Transverse colon (tissue), 4 donors: ENCODE results near the gene NES. TPM values are rescaled to one million over a fixed set of nuclear protein-coding genes. Genes with fewer than 3 reads are reported as not detected.

Source experiments
- DNase-seq: peaks from one replicate; pipeline ENCODE4 v3.0.0-alpha.2; 2019
- H3K27ac ChIP-seq, 4 donors: fragments of 200-600 bp; sonication (generic); 2 replicates each; pipeline ENCODE4 v1.5.1; 2016 to 2018; ENCODE audit warnings: inconsistent platforms in 4 of 4
- H3K27me3 ChIP-seq: fragments of 200-600 bp; sonication (generic); 2 replicates; pipeline ENCODE4 v1.5.1; 2017; ENCODE audit warnings: inconsistent platforms
- H3K36me3 ChIP-seq, 4 donors: fragments of 200-600 bp; sonication (generic); 2 replicates each; pipeline ENCODE4 v1.5.1; 2017 to 2019; ENCODE audit warnings: inconsistent platforms in 4 of 4
- H3K4me1 ChIP-seq, 4 donors: fragments of 200-600 bp; sonication (generic); 2 replicates each; pipeline ENCODE4 v1.5.1; 2017 to 2020; ENCODE audit warnings: inconsistent platforms in 4 of 4
- H3K4me3 ChIP-seq, 4 donors: fragments of 200-600 bp; sonication (generic); 1 replicate in 1 of 4; 2 replicates in 3 of 4; pipeline versions ENCODE4 v1.5.1 to v1.6.1; 2017 to 2019; ENCODE audit warnings: inconsistent platforms in 4 of 4
- H3K9me3 ChIP-seq, 2 donors: fragments of 200-600 bp; sonication (generic); 2 replicates each; pipeline ENCODE4 v1.5.1; 2017 to 2019; ENCODE audit warnings: inconsistent platforms in 2 of 2
- EP300 ChIP-seq: sonication (generic); formaldehyde crosslinking; IDR thresholded peaks from one replicate; pipeline ENCODE4 v1.6.1; 2017; ENCODE audit warnings: antibody characterized with exemption, low read depth
- POLR2A ChIP-seq: fragments of 450-650 bp; IDR thresholded peaks from one replicate; pipeline ENCODE4 v1.6.1; 2016; ENCODE audit warnings: antibody characterized with exemption, mild to moderate bottlenecking, moderate library complexity
- POLR2AphosphoS5 ChIP-seq, 3 donors: sonication (generic); formaldehyde crosslinking; IDR thresholded peaks; one replicate each; pipeline ENCODE4 v1.6.1; 2016; ENCODE audit warnings: antibody characterized with exemption in 3 of 3
- WGBS, 2 donors: methylation state at CpG; one replicate each; pipeline ENCODE4 v1.1.5; 2018; ENCODE audit warnings: low coverage in 1 of 2; 5-methylcytosine and 5-hydroxymethylcytosine counted together
- in situ Hi-C, 4 donors: fragments of 200-750 bp; cut with MboI; loops; one replicate each; pipeline versions ENCODE4 v1.15.0 to v1.15.1; 2017; ENCODE audit warnings: low sequenced_read_pairs in 3 of 4, low pct_ligation_motif_present in 1 of 4, low pct_unique_long_range_greater_than_20kb in 1 of 4
- intact Hi-C: fragments of 100-400 bp; cut with DNase I; formaldehyde crosslinking; loops from one replicate; pipeline ENCODE4 v1.15.1; 2023; ENCODE audit warnings: low total_unique reads
- total RNA-seq, 4 donors: library from RNA; depleted of rRNA; stranded (reverse); fragments of >200 nt; gene quantifications; one replicate each; pipeline ENCODE4 v1.1.0, GENCODE V29; 2016
- TF ChIP-seq, protein P1 (sequence below), 5 experiments: fragments of 200-600 bp in 3 of 5; fragments of 450-650 bp in 2 of 5; sonication (generic) in 3 of 5; IDR thresholded peaks; 1 replicate in 2 of 5; 2 replicates in 3 of 5; pipeline ENCODE4 v1.5.1; 2016 to 2017; ENCODE audit warnings: antibody characterized with exemption in 5 of 5, inconsistent platforms in 3 of 5, mild to moderate bottlenecking in 2 of 5, moderate library complexity in 1 of 5

Gene NES
- total RNA-seq, 4 donors from 2014 or later, result 3.3 to 15.5 (median 5.5) TPM

DNA sequence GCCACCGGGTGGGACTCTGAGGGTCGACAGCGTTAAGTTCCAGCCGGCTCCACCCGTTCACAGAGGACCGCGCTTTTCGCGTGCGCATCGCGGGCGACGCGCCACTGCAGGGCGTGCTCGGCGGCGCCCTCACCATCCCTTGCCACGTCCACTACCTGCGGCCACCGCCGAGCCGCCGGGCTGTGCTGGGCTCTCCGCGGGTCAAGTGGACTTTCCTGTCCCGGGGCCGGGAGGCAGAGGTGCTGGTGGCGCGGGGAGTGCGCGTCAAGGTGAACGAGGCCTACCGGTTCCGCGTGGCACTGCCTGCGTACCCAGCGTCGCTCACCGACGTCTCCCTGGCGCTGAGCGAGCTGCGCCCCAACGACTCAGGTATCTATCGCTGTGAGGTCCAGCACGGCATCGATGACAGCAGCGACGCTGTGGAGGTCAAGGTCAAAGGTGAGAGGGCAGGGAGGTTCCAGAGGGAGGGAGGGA lies 30.4 kb downstream of the NES start:
- TF ChIP-seq, protein P1, sequence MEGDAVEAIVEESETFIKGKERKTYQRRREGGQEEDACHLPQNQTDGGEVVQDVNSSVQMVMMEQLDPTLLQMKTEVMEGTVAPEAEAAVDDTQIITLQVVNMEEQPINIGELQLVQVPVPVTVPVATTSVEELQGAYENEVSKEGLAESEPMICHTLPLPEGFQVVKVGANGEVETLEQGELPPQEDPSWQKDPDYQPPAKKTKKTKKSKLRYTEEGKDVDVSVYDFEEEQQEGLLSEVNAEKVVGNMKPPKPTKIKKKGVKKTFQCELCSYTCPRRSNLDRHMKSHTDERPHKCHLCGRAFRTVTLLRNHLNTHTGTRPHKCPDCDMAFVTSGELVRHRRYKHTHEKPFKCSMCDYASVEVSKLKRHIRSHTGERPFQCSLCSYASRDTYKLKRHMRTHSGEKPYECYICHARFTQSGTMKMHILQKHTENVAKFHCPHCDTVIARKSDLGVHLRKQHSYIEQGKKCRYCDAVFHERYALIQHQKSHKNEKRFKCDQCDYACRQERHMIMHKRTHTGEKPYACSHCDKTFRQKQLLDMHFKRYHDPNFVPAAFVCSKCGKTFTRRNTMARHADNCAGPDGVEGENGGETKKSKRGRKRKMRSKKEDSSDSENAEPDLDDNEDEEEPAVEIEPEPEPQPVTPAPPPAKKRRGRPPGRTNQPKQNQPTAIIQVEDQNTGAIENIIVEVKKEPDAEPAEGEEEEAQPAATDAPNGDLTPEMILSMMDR (IDR thresholded peaks at IDR 0.05), result no peak
- TF ChIP-seq EP300, result no peak
- no peak for TF ChIP-seq POLR2AphosphoS5 (IDR thresholded peaks at IDR 0.05)
- no peak for TF ChIP-seq POLR2A
- WGBS, 2 donors, result 46% methylated on average over 37 of the region's 51 CpGs; no CpG with 5 or more reads in 1 of the 2 donors
- Histone ChIP-seq H3K36me3 (no peaks in the 10 kb centered on the region), H3K4me1 (peaks cover 0 to 8% (median 6%) of the 10 kb centered on the region in 4 donors), H3K27ac (no peak overlapping the region), H3K27me3 (peaks cover 65% of the 10 kb centered on the region), H3K9me3 (no peaks in the 10 kb centered on the region), H3K4me3 (no peak overlapping the region)
- intact Hi-C loops (no loop called here), in situ Hi-C loops (no loop called here)
- no peak for DNase-seq

DNA sequence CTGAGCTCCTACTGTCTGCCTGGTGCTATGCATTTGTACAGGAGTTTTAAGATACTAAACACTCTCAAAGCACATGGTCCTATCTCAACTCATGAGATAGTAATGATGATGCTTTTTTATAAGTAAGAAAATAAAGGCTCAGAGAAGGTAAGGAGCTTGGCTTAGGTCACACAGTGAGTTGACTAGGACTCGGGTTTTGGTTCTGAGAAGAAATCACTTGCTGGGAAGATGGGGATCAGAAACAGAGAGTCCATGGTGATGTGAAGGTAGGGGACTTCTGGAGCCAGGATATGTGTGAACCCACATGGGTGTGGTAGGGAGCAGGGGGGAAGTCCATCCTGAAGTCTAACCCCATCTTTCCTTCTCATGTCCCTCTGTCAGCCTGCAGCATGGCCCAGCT lies 31.5 kb downstream of the NES start:
- TF ChIP-seq POLR2A (no peak), POLR2AphosphoS5 (IDR thresholded peaks at IDR 0.05) (no peak), EP300 (no peak)
- TF ChIP-seq, protein P1 (IDR thresholded peaks at IDR 0.05), result no peak
- no peak overlapping the region for H3K4me3 ChIP-seq
- in situ Hi-C loops, result no loop called here
- peaks cover 5 to 12% (median 10%) of the 10 kb centered on the region in 4 donors for H3K4me1 ChIP-seq
- H3K36me3 ChIP-seq, result no peaks in the 10 kb centered on the region
- H3K27ac ChIP-seq, result no peak overlapping the region
- H3K9me3 ChIP-seq, result no peaks in the 10 kb centered on the region
- 89 to 100% methylated on average over 1 of the region's 1 CpG for WGBS, 2 donors
- intact Hi-C loops, result no loop called here
- no peak for DNase-seq
- H3K27me3 ChIP-seq, result peaks cover 70% of the 10 kb centered on the region

DNA sequence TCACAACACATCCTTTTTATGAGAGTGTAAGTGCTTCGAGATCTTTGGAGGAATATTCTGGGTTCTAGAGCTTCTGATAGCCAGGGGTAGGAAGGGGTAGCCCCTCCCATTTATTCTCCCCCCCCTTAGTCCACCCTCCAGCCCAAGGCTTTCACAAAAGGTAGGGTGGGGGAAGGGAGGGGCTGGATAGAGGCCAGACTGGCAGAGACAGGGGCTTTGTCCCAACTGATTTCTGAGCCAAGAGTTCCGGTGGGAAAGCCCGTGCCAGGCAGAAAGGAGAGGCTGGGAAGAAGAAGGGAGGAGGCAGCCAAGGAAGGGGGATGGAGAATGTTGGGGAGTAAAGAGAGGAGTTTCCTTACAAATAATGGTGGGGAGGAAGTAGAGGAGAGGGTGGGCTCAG lies 32.2 kb downstream of the NES start:
- Histone ChIP-seq H3K4me3 (no peak overlapping the region), H3K27ac (no peak overlapping the region), H3K27me3 (peaks cover 76% of the 10 kb centered on the region), H3K9me3 (no peaks in the 10 kb centered on the region), H3K36me3 (no peaks in the 10 kb centered on the region), H3K4me1 (peaks cover 5 to 12% (median 10%) of the 10 kb centered on the region in 4 donors)
- in situ Hi-C loops, result no loop called here
- WGBS, 2 donors, result 67 to 68% methylated on average over 2 to 3 of the region's 3 CpGs
- intact Hi-C loops, result no loop called here
- TF ChIP-seq EP300 (no peak), POLR2A (no peak), POLR2AphosphoS5 (IDR thresholded peaks at IDR 0.05) (no peak)
- TF ChIP-seq, protein P1 (IDR thresholded peaks at IDR 0.05), result no peak
- no peak for DNase-seq

DNA sequence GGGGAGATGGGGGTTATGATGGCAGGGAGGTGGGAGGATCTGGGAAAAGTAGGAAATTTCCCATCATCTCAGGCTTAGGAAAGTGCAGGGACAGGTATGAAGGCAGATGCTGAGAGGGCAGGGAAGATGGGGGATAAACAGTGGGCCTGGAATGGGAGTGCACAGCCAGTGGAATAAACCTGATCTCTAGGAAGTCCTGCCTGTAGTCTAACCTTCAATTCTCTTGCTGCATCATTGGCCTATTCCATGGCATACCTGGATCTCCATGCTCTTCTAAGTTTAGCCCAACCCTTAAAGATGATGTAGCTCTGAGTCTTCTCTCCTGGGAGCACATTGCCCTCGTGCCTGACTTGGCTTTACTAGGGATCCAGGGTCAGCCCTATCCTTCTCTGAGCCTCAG lies 32.6 kb downstream of the NES start:
- Histone ChIP-seq H3K4me1 (peaks cover 5 to 12% (median 10%) of the 10 kb centered on the region in 4 donors), H3K27me3 (peaks cover 80% of the 10 kb centered on the region), H3K4me3 (no peak overlapping the region), H3K36me3 (no peaks in the 10 kb centered on the region), H3K9me3 (no peaks in the 10 kb centered on the region), H3K27ac (no peak overlapping the region)
- 20 to 30% methylated on average over 1 of the region's 1 CpG for WGBS, 2 donors
- intact Hi-C loops, result no loop called here
- in situ Hi-C loops, result no loop called here
- TF ChIP-seq POLR2A (no peak), EP300 (no peak), POLR2AphosphoS5 (IDR thresholded peaks at IDR 0.05) (no peak)
- TF ChIP-seq, protein P1 (IDR thresholded peaks at IDR 0.05), result no peak
- DNase-seq, result no peak
